Activated T-cell treated with anti-CD3 and anti-CD28 coated beads for 1 hour (primary cell): ENCODE results near the gene DIPK1A.
A peak's percentile ranks its signal among the peaks of the same experiment; 100 is the strongest.

Experiments
- DNase-seq: peaks from one replicate; pipeline ENCODE4 v3.0.0-alpha.2; 2020; ENCODE audit warnings: low read depth

Gene DIPK1A

DNA sequence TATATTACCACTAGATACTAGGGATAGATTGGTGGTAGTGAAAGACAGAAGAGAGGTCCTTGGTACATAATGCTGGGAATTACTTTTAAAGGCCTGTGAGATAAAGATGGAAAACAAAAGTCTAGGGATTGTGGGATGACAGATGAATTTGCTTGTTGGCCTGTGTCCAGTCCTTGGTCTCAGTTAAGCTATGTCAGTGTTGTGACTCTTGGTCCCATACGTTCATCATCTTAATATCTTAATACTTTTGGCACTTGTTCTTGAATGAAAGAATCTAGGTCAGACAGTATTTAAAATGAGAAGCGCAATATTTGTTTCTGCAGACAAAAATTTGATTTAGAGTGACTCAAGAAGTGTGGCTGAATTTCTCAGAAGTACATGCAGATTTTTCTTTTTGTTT lies 121.8 kb downstream of the DIPK1A start:
- no peak for DNase-seq

DNA sequence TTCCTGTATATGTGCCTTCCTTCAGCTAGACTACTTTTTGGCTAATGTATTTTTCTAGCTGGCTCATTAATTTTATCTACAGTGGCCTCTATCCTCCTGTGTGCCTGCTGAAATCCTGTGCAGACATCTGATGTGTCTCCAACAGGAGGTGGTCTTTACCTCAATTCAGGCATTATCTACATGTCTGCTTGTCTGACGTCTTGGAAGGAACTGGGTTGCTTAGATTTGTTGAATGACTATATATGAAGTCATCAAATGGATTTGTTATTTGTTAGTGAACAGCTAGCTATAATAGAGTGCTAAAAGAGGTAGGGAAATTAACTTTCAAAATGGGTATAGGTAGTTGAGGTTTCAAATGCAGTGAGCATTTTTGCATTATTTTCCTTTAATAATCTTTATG lies 122.7 kb downstream of the DIPK1A start:
- DNase-seq = no peak

DNA sequence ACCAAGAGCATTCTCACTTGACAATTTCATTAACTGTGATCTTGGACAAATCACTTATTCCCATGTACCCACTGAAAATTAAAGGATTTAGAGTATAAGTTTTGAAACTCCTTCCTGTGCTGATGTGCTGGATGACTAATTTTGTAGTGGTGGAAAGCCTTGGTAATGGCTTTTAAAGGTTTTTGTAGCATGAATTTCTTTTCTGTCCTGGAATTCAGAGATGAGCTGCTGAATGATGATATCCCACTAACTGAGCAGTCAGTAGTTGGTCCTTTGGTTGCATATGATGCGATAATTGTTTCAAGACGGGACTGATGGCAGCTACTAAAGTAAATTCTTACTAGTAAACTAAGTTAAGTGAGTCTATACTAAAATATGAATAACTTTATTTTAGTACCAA lies 124.2 kb downstream of the DIPK1A start:
- no peak for DNase-seq

DNA sequence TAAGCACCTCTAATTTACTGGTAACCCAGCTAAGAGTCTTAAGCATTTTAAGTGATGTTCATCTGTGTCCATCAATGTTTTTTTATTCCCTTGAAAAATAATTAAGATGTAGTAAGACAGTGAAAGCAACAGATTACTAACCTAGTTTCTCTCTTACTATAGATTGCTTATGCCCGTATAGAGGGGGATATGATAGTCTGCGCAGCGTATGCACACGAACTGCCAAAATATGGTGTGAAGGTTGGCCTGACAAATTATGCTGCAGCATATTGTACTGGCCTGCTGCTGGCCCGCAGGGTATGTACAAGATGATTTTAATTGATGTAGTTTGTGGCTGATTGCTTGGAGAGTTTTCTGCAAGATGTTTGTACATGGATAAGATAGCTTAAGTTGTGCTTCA lies 126.6 kb downstream of the DIPK1A start:
- no peak for DNase-seq

DNA sequence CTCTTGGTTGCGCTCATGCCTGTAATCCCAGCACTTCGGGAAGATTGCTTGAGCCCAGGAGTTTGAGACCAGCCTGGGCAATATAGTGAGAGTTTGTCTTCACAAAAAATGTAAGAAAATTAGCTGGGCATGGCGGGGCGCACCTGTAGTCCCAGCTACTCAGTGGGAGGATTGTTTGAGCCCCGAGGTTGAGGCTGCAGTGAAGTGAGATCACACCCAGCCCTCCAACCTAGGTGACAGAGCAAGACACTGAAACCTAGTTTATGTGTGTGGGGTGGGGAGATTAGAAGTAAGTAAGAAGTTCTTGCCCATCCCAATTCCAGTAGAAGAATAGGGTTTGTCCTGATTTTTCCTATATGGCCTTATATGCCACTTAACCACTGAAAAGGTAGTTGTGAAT lies 127.4 kb downstream of the DIPK1A start:
- no peak for DNase-seq

DNA sequence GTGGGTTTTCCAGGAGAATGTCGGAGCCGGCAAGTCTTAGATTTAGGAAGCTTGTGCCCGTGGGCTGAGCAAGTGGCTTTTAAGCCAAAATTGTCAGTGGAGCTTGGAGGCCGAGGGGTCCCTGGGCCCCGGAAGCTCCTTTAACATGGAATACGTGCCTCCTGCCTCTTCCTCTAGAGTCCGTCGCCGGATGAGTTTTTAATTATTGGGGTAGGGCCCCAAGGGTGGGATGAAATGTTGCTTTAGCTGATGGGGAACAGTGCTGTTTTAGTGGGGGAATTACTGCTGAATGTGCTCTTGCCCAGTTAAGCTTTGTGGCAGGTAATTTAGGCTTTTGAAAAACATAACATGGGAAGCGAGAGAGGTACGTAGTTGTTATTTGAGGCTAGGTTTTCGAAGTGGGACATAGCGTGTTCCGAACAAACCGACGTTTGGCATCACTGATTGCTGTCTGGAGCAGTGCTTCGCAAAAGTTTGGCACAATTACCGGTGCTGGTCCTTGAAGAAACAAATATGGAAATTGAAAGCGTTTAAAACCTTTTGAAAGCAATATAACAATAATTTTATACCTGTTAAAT lies 128.6 kb downstream of the DIPK1A start:
- DNase-seq = no peak

DNA sequence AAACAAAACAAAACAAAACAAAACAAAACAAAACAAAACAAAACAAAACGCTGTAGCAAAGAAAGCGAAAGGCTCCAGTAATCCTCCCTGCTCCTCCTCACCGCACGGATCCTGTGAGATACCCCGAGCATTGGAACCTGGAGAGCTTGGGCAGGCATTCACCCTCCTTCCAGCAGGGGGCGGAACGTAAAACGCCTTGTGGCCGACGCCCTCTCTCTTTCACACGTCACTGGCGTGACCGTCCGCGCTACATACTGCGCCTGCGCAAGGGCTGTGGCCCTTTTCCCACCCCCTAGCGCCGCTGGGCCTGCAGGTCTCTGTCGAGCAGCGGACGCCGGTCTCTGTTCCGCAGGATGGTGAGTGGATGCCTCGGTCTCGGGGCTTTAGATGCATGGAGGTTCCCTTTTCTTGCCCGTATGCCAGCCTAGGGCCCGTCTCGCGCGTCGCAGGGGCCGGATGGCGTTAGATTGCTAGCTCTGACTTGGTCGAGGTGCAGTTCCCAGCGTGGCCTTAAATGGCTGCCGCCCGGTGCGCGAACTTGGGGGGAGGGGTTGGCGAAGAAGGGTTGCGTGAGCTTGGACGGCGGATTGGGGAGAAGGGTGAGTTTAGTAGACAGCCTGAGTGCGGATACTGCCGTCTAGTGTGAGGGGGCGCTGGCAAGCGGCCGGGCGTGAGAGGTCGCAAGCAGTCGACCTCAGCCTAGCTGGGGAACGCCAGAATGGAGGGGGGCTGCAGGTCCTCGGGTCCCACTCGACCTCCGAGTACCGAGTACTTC lies 129.3 kb downstream of the DIPK1A start, which contains the start of gene RPL5:
TSS of gene RPL5 (plus strand) at position 279 of the 775 bp plus-strand sequence. CDS start at position 354, 75 bp downstream.
- DNase-seq = peak; percentile 94

DNA sequence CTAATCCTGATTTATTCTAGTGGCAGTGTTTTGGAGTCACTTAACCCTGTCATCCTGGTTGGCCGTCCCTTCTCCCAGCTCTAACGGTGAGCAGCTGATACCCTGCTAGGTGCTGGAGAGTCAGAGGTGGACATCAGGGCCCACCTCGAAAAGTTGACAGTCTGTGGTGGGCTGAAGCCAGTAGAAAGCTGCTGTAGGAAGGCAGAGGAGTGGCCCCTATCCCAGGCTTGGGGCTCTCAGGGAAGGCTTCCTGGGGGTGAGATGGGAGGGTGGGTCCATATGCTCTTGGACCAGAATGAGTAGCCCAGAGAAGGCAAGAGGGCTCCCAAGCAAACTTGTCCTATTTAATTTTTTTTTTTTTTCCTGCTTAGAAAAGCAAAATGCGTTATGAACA lies 129.9 kb downstream of the DIPK1A start:
- DNase-seq = no peak

DNA sequence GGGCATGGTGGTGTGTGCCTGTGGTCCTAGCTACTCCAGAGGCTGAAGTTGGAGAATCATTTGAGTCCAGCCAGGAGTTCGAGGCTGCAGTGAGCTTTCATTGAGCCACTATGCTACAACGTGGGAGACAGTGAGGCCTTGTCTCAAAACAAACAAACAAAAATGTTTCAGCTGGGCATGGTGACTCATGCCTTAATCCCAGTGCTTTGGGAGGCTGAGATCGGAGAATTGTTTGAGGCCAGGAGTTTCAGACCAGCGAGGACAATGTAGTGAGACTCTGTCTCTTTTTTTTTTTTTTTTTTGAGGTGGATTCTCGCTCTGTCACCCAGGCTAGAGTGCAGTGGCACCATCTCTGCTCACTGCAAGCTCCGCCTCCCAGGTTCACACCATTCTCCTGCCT lies 134.5 kb downstream of the DIPK1A start:
- no peak for DNase-seq

DNA sequence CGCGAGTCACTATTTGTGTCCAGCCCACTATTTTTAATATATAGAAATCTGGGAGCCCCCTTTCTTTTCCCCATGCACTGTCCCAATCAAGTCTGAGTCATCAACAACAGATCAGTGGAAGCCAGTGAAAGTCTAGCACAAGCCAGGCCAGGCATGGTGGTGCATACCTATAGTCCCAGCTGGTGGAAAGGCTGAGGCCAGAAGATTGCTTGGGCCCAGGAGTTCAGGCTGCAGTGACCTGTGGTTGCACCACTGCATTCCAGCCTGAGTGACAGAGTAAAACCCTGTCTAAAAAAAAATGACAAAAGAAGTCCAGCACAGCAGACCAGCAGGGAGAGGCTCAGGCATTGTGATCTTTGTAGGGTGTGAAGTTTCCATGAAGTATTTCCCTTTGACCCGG lies 138.4 kb downstream of the DIPK1A start:
- no peak for DNase-seq

DNA sequence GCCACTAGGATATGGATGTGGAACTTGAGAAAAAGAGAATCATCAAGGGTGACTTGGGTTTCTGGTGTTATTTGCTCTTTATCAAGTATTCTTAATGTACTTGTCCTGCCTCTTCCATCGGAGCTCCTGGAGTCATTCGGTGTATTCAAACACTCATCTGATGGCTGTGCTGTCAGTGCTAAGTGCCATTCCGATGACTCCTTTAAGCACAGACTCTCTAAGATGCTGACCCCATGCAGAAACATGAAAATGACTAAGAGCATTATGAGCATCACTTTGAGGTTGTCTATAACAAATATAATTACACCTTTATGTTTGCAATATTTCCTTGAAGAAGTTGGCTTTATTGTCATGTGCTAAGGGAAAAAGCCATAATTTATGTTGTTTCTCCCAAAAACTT lies 140.7 kb downstream of the DIPK1A start:
- DNase-seq = no peak

DNA sequence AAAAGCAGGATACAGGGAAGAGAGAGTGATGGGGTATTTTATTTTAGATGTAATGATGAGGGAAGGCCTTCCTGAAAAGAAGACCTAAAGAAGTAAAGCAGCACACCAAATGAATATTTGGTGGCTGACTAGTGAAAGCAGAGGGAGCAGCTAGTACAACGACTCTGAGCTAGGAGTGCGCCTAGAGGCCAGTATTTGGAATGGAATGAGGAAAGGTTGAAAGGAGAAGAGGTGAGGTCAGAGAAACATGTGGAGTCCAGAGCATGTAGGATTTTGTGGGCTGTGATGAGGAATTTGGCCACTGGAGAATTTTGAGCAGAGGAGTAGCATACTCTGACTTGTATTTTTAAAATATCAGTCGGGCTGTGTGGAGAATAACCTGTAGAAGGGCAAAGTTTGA lies 141.2 kb downstream of the DIPK1A start:
- no peak for DNase-seq

DNA sequence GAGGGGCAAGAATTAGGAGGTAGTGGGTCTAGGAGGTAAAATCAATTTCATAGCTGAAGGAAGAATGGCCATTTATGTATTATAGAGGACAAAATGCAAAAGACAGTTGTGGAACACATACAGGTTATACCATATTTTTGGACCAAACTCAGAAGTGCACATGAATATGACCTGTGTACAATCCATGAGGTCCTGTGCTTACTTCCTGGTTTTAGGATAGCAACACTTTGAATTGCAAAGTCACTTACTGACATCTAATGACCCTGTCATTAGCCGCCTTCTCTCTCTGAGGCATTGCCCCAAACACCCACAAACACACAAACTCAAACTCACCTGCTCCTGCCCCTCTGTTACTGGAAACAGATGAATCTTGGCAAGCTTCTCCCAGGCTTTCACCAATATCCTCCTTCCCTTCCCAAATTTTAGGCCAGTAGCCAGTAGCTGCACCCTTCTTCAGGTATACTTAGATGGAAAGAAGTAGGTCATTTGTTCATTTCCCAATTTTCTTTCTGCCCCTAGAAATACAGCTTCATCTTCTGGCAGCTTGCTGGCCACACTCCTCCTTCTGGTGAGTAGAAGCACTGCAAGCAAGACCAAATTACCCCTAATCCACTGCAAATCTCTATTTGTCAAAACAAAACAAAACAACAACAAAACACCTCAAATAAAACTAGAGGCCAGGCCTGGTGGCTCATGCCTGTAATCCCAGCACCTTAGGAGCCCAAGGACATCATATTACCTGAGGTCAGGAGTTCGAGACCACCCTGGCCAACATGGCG lies 143.1 kb downstream of the DIPK1A start:
- no peak for DNase-seq

DNA sequence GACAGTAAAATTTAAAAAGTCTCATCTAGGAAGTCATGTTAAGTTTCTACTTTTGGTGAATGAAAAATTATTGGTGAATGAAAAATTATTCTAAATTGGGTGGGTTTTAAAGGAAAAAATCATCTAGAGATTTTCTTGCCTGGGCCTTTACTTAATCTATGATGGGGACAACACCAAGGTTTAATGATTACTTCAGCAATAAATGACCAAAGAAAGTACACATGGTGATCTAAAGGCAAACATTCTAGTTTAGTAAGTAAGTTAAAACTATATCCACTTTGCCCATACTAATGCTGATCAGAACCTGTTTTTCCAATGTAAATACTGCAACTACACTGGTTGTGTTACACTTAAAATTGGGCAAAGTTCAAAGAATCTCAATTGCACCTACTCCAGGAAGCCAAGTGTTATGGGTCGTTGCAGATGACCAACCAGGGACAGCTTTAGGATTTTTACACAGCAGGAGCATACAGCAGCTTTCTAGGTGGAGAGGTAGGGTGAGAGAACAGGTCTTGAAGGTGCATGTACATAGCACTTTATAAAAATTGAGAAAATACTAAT lies 144.0 kb downstream of the DIPK1A start:
- no peak for DNase-seq

DNA sequence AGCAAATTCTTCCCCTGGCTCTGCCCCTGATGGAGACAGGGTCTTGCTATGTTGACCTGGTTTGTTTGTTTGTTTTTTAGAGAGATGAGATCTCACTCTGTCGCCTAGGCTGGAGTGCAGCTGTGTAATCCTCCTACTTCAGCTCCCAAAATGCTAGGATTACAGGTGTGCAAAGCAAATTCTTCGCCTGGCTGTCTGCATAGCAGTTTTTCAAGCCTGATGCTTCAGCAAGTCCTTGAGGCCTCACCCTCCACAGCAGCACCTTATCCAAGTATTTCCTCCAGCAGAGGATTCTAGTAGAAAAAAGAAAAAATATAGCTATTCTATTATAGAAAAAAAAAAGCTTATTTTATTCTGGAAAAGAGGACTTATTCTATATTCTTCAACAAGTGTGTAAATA lies 144.5 kb downstream of the DIPK1A start:
- no peak for DNase-seq

DNA sequence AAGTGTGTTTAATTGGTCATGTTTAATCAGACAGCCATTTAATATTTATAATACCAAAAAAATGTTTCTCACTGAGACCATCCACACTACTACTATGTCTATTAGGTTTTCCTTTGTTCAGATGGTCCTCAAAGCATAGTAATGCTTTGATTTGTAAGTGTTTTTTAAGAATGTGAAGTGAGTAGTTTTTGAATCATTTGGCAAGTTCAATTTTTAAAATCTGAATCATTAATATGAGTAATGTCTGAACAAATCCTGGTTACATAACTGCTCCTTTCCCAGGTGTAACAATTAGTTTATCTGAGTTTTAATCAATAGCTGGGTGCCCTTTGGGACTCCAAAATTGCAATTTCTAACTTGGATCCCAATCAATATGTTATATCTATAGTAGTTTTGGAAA lies 152.9 kb downstream of the DIPK1A start:
- no peak for DNase-seq

DNA sequence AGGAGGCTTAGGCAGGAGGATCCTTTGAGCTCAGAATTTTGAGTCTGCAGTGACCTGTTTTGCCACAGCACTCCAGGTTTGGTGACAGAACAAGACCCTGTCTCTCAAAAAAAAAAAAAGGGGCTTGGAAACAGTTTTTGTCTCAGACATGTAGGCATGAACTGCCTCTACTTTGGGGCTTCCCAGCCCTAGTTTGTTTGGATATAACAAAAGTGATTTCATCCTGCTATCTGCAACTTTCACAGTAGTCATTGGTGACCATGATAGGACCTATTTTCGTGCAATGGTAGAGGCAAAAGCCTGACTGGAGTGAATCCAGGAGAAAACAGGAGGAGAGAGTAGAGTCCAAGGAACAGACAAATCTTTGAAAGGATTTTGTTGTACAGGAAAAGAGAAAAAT lies 156.0 kb downstream of the DIPK1A start:
- DNase-seq = no peak

DNA sequence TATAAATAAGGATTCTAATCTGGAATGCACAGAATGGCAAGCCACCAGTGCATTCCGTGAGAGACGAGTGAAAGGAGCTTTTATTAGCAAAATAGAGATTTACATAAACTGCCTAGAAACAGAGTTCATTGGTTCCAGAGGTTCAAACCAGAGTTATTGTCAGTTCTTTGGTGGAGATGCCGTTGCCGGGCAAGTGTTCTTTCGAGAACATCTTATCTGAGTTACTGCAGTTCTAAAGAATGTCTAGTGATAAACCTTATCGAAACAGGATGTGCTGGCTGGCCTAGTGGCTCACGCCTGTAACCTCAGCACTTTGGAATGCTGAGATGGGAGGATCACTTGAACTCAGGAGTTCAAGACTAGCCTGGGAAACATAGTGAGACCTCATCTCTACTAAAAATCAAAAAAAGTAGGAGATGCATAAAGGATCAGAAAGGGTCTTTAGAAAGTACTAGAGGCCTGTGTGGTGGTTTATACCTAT lies 156.5 kb downstream of the DIPK1A start:
- no peak for DNase-seq

DNA sequence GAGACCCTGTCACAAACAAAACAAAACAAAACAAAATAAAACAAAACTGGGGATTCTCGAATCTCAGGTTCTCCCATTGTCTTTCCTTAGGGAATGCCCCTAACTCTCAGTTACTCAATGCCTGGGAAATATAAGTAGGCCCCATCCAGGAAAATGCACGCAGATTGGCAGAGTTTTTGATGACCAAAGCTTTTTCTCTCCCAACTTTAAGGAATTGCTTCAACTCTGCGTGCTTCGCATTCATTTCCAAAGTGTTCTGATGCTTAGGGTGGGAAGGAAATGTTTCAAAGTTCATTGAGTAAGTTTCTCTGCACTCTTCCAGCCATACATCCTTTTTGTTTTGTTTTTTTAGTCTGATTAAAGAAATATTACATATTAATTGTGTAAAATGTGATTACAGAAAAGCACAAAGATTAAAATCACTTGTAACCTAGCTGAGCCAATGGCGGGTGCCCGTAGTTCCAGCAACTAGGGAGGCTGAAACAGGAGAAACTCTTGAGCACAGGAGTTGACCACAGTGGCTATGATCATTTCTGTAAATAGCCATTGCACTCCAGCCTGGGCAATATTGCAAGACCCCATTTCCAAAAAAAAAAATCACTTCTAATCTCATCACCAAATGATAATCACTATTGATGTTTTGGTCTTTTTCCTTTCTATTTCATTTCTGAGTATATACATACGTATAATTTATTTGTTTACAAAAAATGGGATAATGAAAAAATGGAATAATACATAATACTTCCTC lies 157.9 kb downstream of the DIPK1A start:
- DNase-seq = no peak

DNA sequence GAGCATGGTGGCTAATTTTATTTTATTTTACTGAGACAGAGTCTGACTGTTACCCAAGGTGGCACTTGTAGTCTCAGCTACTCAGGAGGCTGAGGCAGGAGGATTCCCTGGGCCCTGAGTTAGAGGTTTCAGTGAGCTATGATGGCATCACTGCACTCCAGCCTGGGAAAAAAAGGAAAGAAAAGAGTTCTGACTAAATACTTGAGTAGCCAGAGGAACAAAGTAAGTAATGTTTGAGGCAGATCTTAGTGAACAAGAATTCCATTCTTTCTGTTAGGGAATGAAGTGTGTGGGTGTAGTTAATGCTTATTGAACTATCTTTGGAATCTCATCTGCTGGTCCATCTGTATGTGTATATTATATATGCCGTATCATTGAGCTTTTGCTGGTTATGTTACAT lies 163.3 kb downstream of the DIPK1A start:
- DNase-seq = no peak

DNA sequence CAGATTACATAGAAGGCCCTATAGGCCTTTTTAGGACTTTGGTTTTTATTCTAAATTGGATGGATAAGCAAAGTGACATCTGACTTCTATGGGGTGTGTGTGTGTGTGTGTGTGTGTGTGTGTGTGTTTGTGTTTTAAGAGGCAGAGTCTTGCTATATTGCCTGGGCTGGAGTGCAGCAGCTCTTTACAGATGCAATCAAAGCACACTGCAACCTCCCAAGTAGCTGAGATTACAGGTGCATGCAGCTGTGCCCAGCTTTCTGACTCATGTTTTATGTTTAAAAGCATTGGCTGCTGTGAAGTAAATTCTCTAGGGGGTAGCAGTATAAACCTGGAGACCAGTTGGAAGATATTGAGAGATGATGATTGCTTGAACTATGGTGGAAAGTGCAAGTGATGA lies 164.0 kb downstream of the DIPK1A start:
- no peak for DNase-seq

DNA sequence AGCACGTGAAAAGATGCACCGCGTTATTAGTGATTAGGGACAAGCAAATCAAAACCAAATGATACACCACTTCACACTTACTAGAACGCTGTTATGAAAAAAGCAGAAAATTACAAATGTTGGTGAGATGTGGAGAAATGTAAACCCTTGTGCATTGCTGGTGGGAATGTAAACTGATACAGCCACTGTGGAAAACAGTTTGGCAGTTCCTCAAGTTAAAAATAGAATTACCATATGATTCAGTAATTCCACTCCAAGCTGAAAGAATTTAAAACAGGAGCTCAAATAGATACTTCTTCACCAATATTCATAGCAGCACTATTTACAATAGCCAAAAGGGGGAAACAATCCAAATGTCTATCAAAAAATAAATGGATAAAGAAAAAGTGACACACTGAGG lies 166.1 kb downstream of the DIPK1A start:
- no peak for DNase-seq
